DOHH2 (cell line): Measurements from ENCODE around the gene CHRNA9.

Experiments
- H3F3A ChIP-seq: fragments of 200-600 bp; sonication (generic), shearing (Covaris generic); 2 replicates; pipeline ENCODE4 v1.6.0; 2016; ENCODE audit warnings: antibody characterized with exemption, mild to moderate bottlenecking; ENCODE audit not compliant: control insufficient read depth, insufficient read depth
- H3K27ac ChIP-seq: fragments of 200-600 bp; sonication (generic); 2 replicates; pipeline ENCODE4 v1.5.1; 2014; ENCODE audit warnings: low read depth, mild to moderate bottlenecking, low read length, moderate library complexity
- H3K27me3 ChIP-seq: fragments of 200-600 bp; sonication (generic); 2 replicates; pipeline ENCODE4 v1.6.1; 2014; ENCODE audit warnings: mild to moderate bottlenecking, low read length, mixed read lengths; ENCODE audit not compliant: control insufficient read depth
- H3K36me3 ChIP-seq: fragments of 200-600 bp; sonication (generic); 2 replicates; pipeline ENCODE4 v1.6.1; 2014; ENCODE audit warnings: mild to moderate bottlenecking, low read length, moderate library complexity, mixed read lengths; ENCODE audit not compliant: control insufficient read depth
- H3K4me1 ChIP-seq: fragments of 200-600 bp; sonication (generic); 2 replicates; pipeline ENCODE4 v1.6.1; 2014; ENCODE audit warnings: mild to moderate bottlenecking, low read length, mixed read lengths; ENCODE audit not compliant: control insufficient read depth
- H3K4me2 ChIP-seq: fragments of 200-600 bp; sonication (generic); 2 replicates; pipeline ENCODE4 v1.6.0; 2014; ENCODE audit warnings: mild to moderate bottlenecking, low read length, moderate library complexity
- H3K4me3 ChIP-seq: fragments of 200-600 bp; sonication (generic); 2 replicates; pipeline ENCODE4 v1.5.1; 2014; ENCODE audit warnings: mild to moderate bottlenecking, low read length, mixed read lengths
- H3K79me2 ChIP-seq: fragments of 200-600 bp; sonication (generic); 2 replicates; pipeline ENCODE4 v1.6.1; 2014; ENCODE audit warnings: mild to moderate bottlenecking, low read length, mixed read lengths; ENCODE audit not compliant: control insufficient read depth
- H3K9me2 ChIP-seq: fragments of 200-600 bp; sonication (generic); replicated peaks from 2 replicates; pipeline ENCODE4 v1.6.1; 2014; ENCODE audit warnings: mild to moderate bottlenecking, low read length, mixed read lengths; ENCODE audit not compliant: control insufficient read depth
- H3K9me3 ChIP-seq: fragments of 200-600 bp; sonication (generic); 2 replicates; pipeline ENCODE4 v1.6.1; 2014; ENCODE audit warnings: antibody characterized with exemption, low read length, mixed read lengths; ENCODE audit not compliant: control insufficient read depth, insufficient read depth
- H4K20me1 ChIP-seq: fragments of 200-600 bp; sonication (generic); 2 replicates; pipeline ENCODE4 v1.6.0; 2014; ENCODE audit warnings: low read depth, mild to moderate bottlenecking, antibody characterized with exemption, low read length, moderate library complexity; ENCODE audit not compliant: control insufficient read depth, insufficient read depth
- CTCF ChIP-seq: fragments of 200-600 bp; sonication (generic); IDR thresholded peaks from one replicate; pipeline ENCODE4 v1.5.1; 2014; ENCODE audit warnings: antibody characterized with exemption, mild to moderate bottlenecking, low read depth, low read length; ENCODE audit not compliant: poor library complexity, severe bottlenecking
- EZH2phosphoT487 ChIP-seq: fragments of 200-600 bp; sonication (generic); IDR thresholded peaks from 2 replicates; pipeline ENCODE4 v1.6.1; 2017; ENCODE audit warnings: borderline replicate concordance, mild to moderate bottlenecking, antibody characterized with exemption, low read length, moderate library complexity, mixed read lengths

The CHRNA9 gene

GRCh38 chr4:40325406-40326019, 9.6 kb upstream of the CHRNA9 start:
- H3K27ac ChIP-seq, result no peak overlapping the region
- peaks cover 28% of the 10 kb centered on the region for H3K4me1 ChIP-seq
- H3K9me2 ChIP-seq, result no peaks in the 10 kb centered on the region
- no peaks in the 10 kb centered on the region for H4K20me1 ChIP-seq
- no peaks in the 10 kb centered on the region for H3K79me2 ChIP-seq
- H3K36me3 ChIP-seq, result no peaks in the 10 kb centered on the region
- H3K9me3 ChIP-seq, result no peaks in the 10 kb centered on the region
- no peak for TF ChIP-seq EZH2phosphoT487
- TF ChIP-seq CTCF, result peak; percentile 70
- H3F3A ChIP-seq, result 0 out of 2 replicates have a peak, but pooled peaks cover 3% of the 10 kb centered on the region
- H3K27me3 ChIP-seq, result peaks cover 5% of the 10 kb centered on the region; the same call in 1 of the 2 replicates
- H3K4me3 ChIP-seq, result peak overlapping the region; percentile 28
- peak overlapping the region; percentile 66 for H3K4me2 ChIP-seq

- Histone ChIP-seq H3K4me2 (no peak overlapping the region), H3K4me1 (peaks cover 28% of the 10 kb centered on the region), H3K9me3 (no peaks in the 10 kb centered on the region), H3K9me2 (no peaks in the 10 kb centered on the region), H4K20me1 (no peaks in the 10 kb centered on the region), H3F3A (0 out of 2 replicates have a peak, but pooled peaks cover 3% of the 10 kb centered on the region), H3K27ac (no peak overlapping the region), H3K79me2 (no peaks in the 10 kb centered on the region), H3K27me3 (peaks cover 10% of the 10 kb centered on the region), H3K4me3 (no peak overlapping the region), H3K36me3 (no peaks in the 10 kb centered on the region)
- no peak for TF ChIP-seq EZH2phosphoT487
- TF ChIP-seq CTCF, result no peak
Measured at GRCh38 chr4:40327340-40327739, 7.8 kb upstream of the CHRNA9 start.

- TF ChIP-seq CTCF (no peak), EZH2phosphoT487 (no peak)
- H3K27ac ChIP-seq, result no peak overlapping the region
- no peak overlapping the region for H3K4me2 ChIP-seq
Measured at GRCh38 chr4:40328383-40328782, 6.8 kb upstream of the CHRNA9 start.

More at GRCh38 chr4:40328383-40328782, 6.8 kb upstream of the CHRNA9 start:
- no peaks in the 10 kb centered on the region for H4K20me1 ChIP-seq
- H3K4me3 ChIP-seq, result no peak overlapping the region
- H3F3A ChIP-seq, result 0 out of 2 replicates have a peak, but pooled peaks cover 3% of the 10 kb centered on the region
- H3K9me3 ChIP-seq, result no peaks in the 10 kb centered on the region
- no peaks in the 10 kb centered on the region for H3K9me2 ChIP-seq
- H3K4me1 ChIP-seq, result peaks cover 28% of the 10 kb centered on the region
- H3K27me3 ChIP-seq, result peaks cover 15% of the 10 kb centered on the region
- H3K36me3 ChIP-seq, result no peaks in the 10 kb centered on the region
- H3K79me2 ChIP-seq, result no peaks in the 10 kb centered on the region
